Lower leg skin (tissue), 3 donors: ENCODE measurements around the gene CNTN4.

Experiments
- POLR2A ChIP-seq, 2 donors: fragments of 450-650 bp; IDR thresholded peaks; one replicate each; pipeline ENCODE4 v1.6.1; 2016 to 2017; ENCODE audit warnings: antibody characterized with exemption in 2 of 2, mild to moderate bottlenecking in 1 of 2, moderate library complexity in 1 of 2
- TF ChIP-seq, protein P1 (sequence below), 3 donors: fragments of 450-650 bp; IDR thresholded peaks; one replicate each; pipeline ENCODE4 v1.5.1; 2016; ENCODE audit warnings: antibody characterized with exemption in 3 of 3, mild to moderate bottlenecking in 3 of 3, moderate library complexity in 2 of 3

GRCh38 chr3:2504912-2505311, 406.2 kb downstream of the CNTN4 start:
- TF ChIP-seq, protein P1, sequence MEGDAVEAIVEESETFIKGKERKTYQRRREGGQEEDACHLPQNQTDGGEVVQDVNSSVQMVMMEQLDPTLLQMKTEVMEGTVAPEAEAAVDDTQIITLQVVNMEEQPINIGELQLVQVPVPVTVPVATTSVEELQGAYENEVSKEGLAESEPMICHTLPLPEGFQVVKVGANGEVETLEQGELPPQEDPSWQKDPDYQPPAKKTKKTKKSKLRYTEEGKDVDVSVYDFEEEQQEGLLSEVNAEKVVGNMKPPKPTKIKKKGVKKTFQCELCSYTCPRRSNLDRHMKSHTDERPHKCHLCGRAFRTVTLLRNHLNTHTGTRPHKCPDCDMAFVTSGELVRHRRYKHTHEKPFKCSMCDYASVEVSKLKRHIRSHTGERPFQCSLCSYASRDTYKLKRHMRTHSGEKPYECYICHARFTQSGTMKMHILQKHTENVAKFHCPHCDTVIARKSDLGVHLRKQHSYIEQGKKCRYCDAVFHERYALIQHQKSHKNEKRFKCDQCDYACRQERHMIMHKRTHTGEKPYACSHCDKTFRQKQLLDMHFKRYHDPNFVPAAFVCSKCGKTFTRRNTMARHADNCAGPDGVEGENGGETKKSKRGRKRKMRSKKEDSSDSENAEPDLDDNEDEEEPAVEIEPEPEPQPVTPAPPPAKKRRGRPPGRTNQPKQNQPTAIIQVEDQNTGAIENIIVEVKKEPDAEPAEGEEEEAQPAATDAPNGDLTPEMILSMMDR (IDR thresholded peaks at IDR 0.05), result no peak
- TF ChIP-seq POLR2A (IDR thresholded peaks at IDR 0.05), result no peak
